Endodermal cell (in vitro differentiated cells): Measurements from ENCODE around the gene GOLGA6L9. TPM values are rescaled to one million over a fixed set of nuclear protein-coding genes. Genes with fewer than 3 reads are reported as not detected.
"Not testable (repeated sequence)": the region's sequence is repeated elsewhere in the genome, so short reads cannot be mapped to it uniquely, and the experiment has no call there.

Experiments used
- DNase-seq: peaks from one replicate; pipeline ENCODE4 v3.0.0-alpha.2; 2017
- H3K27ac ChIP-seq: 2 replicates; pipeline ENCODE4 v1.5.1; 2013; ENCODE audit warnings: mild to moderate bottlenecking, low read depth, low read length, moderate library complexity
- H3K27me3 ChIP-seq: 2 replicates; pipeline ENCODE4 v1.6.1; 2013; ENCODE audit warnings: mild to moderate bottlenecking, low read length, moderate library complexity; ENCODE audit not compliant: insufficient read depth, control insufficient read depth, poor library complexity, severe bottlenecking
- H3K36me3 ChIP-seq: 2 replicates; pipeline ENCODE4 v1.7.0; 2013; ENCODE audit warnings: mild to moderate bottlenecking, low read length, moderate library complexity; ENCODE audit not compliant: control insufficient read depth, insufficient read depth
- H3K4me1 ChIP-seq: one replicate; pipeline ENCODE4 v1.7.0; 2013; ENCODE audit warnings: low read length; ENCODE audit not compliant: control insufficient read depth, insufficient read depth
- H3K4me3 ChIP-seq: 2 replicates; pipeline ENCODE4 v1.5.1; 2013; ENCODE audit warnings: mild to moderate bottlenecking, low read length, moderate library complexity
- H3K9ac ChIP-seq: 2 replicates; pipeline ENCODE4 v1.6.1; 2013; ENCODE audit warnings: mild to moderate bottlenecking, low read length, moderate library complexity; ENCODE audit not compliant: poor library complexity, severe bottlenecking; ENCODE audit errors: extremely low read depth
- H3K9me3 ChIP-seq: 2 replicates; pipeline ENCODE4 v1.6.1; 2013; ENCODE audit warnings: mild to moderate bottlenecking, low read length, moderate library complexity; ENCODE audit not compliant: control insufficient read depth
- H3K27ac Mint-ChIP-seq: 2 replicates; pipeline ENCODE4 v1.8.0; 2020; ENCODE audit warnings: mixed read lengths
- H3K27me3 Mint-ChIP-seq: 2 replicates; pipeline ENCODE4 v1.8.0; 2021; ENCODE audit warnings: mild to moderate bottlenecking, mixed read lengths; ENCODE audit not compliant: insufficient read depth
- H3K36me3 Mint-ChIP-seq: 2 replicates; pipeline ENCODE4 v1.8.0; 2020; ENCODE audit warnings: low read depth, mixed read lengths
- H3K4me1 Mint-ChIP-seq: 2 replicates; pipeline ENCODE4 v1.8.0; 2020; ENCODE audit warnings: mixed read lengths
- H3K4me3 Mint-ChIP-seq: 2 replicates; pipeline ENCODE4 v1.8.0; 2020; ENCODE audit warnings: mild to moderate bottlenecking, moderate library complexity, mixed read lengths
- H3K9me3 Mint-ChIP-seq: 2 replicates; pipeline ENCODE4 v1.8.0; 2020; ENCODE audit warnings: mild to moderate bottlenecking, mixed read lengths
- CTCF ChIP-seq: fragments of 200-600 bp; sonication (generic); conservative IDR thresholded peaks from 2 replicates; pipeline ENCODE4 v1.5.0; 2021; ENCODE audit warnings: antibody characterized with exemption, mild to moderate bottlenecking
- WGBS, 2 experiments: methylation state at CpG; one replicate each; pipeline versions ENCODE4 v1.1.5 to v1.1.7; 2013; ENCODE audit warnings: missing lambda C conversion rate in 2 of 2, mixed read lengths in 1 of 2; ENCODE audit not compliant: insufficient coverage in 1 of 2, insufficient read length in 1 of 2; 5-methylcytosine and 5-hydroxymethylcytosine counted together
- total RNA-seq, 2 donors: library from RNA; stranded (reverse); fragmentation: NEBNext Ultra II Directional in 1 of 2; extraction: Animal tissue kit (Norgen Biotek cat#: 25700) in 1 of 2; gene quantifications; 2 replicates in 1 of 2; 3 replicates in 1 of 2; pipeline ENCODE4 v1.2.1, GENCODE V29; 2021

Gene GOLGA6L9
- total RNA-seq, 2 donors from 2014 or later: 8.1 to 11.4 TPM

GRCh38 chr15:82445420-82445819, 15.8 kb downstream of the GOLGA6L9 start:
- H3K27me3 Mint-ChIP-seq, H3K36me3 Mint-ChIP-seq, H3K9me3 Mint-ChIP-seq, DNase-seq, H3K9ac ChIP-seq, H3K9me3 ChIP-seq, H3K27ac Mint-ChIP-seq, H3K4me3 ChIP-seq, H3K27me3 ChIP-seq, H3K36me3 ChIP-seq, H3K27ac ChIP-seq, H3K4me3 Mint-ChIP-seq, H3K4me1 Mint-ChIP-seq, H3K4me1 ChIP-seq: not testable (repeated sequence)
- 12% methylated on average over 11 of the region's 32 CpGs; no CpG with 5 or more reads in 1 of the 2 experiments for WGBS, 2 experiments
- peak; percentile 36 for TF ChIP-seq CTCF

GRCh38 chr15:82457336-82457735, 27.7 kb downstream of the GOLGA6L9 start:
- not testable (repeated sequence) for H3K27me3 Mint-ChIP-seq, H3K9ac ChIP-seq, H3K4me1 Mint-ChIP-seq, H3K4me3 Mint-ChIP-seq, H3K27ac Mint-ChIP-seq, H3K27me3 ChIP-seq, H3K9me3 ChIP-seq, H3K36me3 ChIP-seq, H3K4me1 ChIP-seq, DNase-seq, H3K27ac ChIP-seq, H3K4me3 ChIP-seq, H3K9me3 Mint-ChIP-seq, H3K36me3 Mint-ChIP-seq
- 78% methylated on average over 2 of the region's 4 CpGs; no CpG with 5 or more reads in 1 of the 2 experiments for WGBS, 2 experiments

GRCh38 chr15:82465629-82466028, 36.0 kb downstream of the GOLGA6L9 start:
- not testable (repeated sequence) for H3K4me3 ChIP-seq, H3K36me3 Mint-ChIP-seq, H3K36me3 ChIP-seq, H3K9me3 ChIP-seq, H3K4me1 Mint-ChIP-seq, H3K27me3 Mint-ChIP-seq, H3K27ac Mint-ChIP-seq, H3K9me3 Mint-ChIP-seq, H3K4me3 Mint-ChIP-seq, H3K27ac ChIP-seq, H3K4me1 ChIP-seq, H3K9ac ChIP-seq, H3K27me3 ChIP-seq, DNase-seq
- WGBS, 2 experiments: no CpG with 5 or more reads among the region's 5 CpGs

GRCh38 chr15:82468205-82468604, 38.6 kb downstream of the GOLGA6L9 start:
- H3K4me1 ChIP-seq, DNase-seq, H3K9ac ChIP-seq, H3K27ac Mint-ChIP-seq, H3K27ac ChIP-seq, H3K4me3 ChIP-seq, H3K9me3 Mint-ChIP-seq, H3K4me3 Mint-ChIP-seq, H3K27me3 Mint-ChIP-seq, H3K9me3 ChIP-seq, H3K36me3 ChIP-seq, H3K4me1 Mint-ChIP-seq, H3K36me3 Mint-ChIP-seq, H3K27me3 ChIP-seq: not testable (repeated sequence)
- peak; percentile 58 for TF ChIP-seq CTCF
- 20% methylated on average over 2 of the region's 11 CpGs; no CpG with 5 or more reads in 1 of the 2 experiments for WGBS, 2 experiments

DNA sequence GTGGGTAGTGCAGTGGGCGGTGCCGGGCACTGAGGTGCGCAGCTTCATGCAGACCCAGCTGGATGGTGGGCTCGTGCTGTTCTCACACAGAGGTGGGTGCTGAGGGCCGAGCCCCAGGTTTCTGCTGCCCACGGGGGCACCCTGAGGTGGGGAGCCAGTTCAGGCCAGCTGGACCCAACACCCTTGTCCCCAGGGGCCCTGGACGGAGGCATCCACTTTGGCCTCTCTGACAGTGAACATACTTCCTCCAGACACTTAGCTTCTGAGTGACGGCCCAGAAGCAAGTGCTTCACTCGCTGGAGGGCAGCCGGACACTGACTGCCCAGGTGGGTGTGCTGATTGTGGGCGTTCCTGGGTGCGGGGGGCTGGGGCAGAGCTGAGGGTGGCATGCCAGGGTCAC, 39.8 kb downstream of the GOLGA6L9 start:
- not testable (repeated sequence) for H3K27me3 Mint-ChIP-seq, H3K9ac ChIP-seq, H3K9me3 ChIP-seq, H3K27me3 ChIP-seq, H3K9me3 Mint-ChIP-seq, H3K4me3 ChIP-seq, H3K4me1 ChIP-seq, H3K4me3 Mint-ChIP-seq, H3K27ac Mint-ChIP-seq, H3K4me1 Mint-ChIP-seq, H3K36me3 Mint-ChIP-seq, H3K36me3 ChIP-seq, DNase-seq, H3K27ac ChIP-seq
- no CpG with 5 or more reads among the region's 12 CpGs for WGBS, 2 experiments

DNA sequence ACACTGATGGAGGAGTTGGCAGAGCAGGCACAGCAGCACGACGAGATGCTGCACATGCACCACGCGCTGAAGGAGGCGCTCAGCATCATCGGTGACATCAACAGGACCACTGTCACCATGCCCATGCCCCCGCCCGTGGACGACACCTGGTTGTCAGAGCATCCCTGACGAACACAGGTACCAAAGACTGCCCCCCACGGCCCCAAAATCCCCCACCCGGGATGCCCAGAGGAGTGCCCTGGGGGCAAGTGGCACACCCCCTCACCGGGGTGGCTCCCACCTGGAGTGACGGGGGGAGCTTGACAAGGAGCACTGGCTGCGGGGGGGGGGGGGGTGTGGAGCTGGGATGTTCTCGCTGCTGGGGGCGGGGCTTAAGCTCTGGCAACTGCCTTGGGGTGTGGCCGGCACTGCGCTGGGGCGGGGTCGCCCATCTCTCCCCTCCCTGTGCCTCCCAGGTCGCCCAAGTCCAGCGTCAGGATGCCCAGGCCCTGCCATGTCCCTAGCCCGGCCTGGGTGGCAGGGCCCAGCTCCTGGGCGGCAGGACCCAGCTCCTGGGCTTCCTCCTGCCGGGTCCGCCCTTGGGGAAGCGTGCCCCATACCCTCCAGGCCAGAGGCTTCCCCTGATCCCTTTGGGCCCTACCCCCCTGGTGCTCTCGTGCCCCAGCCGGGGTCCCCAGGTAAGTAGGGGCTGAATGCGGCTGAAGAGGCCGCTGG, 42.8 kb downstream of the GOLGA6L9 start:
- H3K36me3 ChIP-seq, H3K27me3 Mint-ChIP-seq, H3K9me3 Mint-ChIP-seq, H3K27me3 ChIP-seq, H3K4me3 Mint-ChIP-seq, H3K4me1 ChIP-seq, H3K27ac ChIP-seq, H3K36me3 Mint-ChIP-seq, H3K27ac Mint-ChIP-seq, H3K4me1 Mint-ChIP-seq, H3K9ac ChIP-seq, H3K4me3 ChIP-seq, H3K9me3 ChIP-seq: not testable (repeated sequence)
- peak; percentile 47 for DNase-seq
- WGBS, 2 experiments: 92 to 99% methylated on average over 10 to 24 of the region's 32 CpGs
